T-helper 1 cell (primary cell): ENCODE measurements around the gene SNU13.
"Not testable (repeated sequence)": the region's sequence is repeated elsewhere in the genome, so short reads cannot be mapped to it uniquely, and the experiment has no call there.

Experiments
- DNase-seq, 5 donors: peaks; one replicate each; pipeline ENCODE4 v3.0.0-alpha.2; 2012 to 2020

SNU13 gene

GRCh38 chr22:41638748-41639147, 49.9 kb downstream of the SNU13 start:
- DNase-seq: no peak

DNA sequence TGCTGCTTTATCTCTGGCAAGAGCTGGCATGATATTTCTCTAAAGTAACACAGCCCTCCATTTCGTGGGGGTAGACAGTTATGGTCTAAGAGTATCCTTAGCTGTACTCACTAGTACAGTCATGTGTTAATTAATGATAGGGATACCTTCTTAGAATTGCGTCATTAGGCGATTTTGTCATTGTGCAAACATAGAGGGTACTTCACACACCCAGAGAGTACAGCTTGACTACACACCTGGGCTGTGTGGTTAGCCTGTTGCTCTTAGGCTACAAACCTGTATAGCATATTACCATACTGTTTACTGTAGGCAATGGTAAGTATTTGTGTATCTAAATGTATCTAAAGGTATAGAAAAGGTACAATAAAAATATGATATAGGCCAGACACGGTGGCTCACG, 50.5 kb downstream of the SNU13 start:
- no peak for DNase-seq

- DNase-seq: not testable (repeated sequence)
These were observed 51.0 kb downstream of the SNU13 start for GRCh38 chr22:41637623-41638022.

GRCh38 chr22:41636467-41636866, 52.2 kb downstream of the SNU13 start:
- DNase-seq: no peak

DNA sequence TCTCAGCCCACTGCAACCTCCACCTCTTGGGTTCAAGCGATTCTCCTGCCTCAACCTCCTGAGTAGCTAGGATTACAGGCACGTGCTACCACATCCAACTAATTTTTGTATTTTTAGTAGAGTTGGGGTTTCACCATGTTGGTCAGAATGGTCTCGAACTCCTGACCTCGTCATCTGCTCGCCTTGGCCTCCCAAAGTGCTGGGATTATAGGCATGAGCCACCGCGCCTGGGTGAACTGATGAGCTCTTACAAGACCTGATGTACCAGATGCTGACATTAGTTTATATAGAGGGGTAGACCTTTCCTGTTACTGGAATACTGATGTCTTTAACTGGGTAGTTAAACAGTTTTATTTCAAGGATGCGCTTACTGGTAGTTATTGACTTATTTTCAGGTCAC, 54.1 kb downstream of the SNU13 start:
- DNase-seq: not testable (repeated sequence)

- not testable (repeated sequence) for DNase-seq
These were observed 57.1 kb downstream of the SNU13 start for GRCh38 chr22:41631615-41632014.

DNA sequence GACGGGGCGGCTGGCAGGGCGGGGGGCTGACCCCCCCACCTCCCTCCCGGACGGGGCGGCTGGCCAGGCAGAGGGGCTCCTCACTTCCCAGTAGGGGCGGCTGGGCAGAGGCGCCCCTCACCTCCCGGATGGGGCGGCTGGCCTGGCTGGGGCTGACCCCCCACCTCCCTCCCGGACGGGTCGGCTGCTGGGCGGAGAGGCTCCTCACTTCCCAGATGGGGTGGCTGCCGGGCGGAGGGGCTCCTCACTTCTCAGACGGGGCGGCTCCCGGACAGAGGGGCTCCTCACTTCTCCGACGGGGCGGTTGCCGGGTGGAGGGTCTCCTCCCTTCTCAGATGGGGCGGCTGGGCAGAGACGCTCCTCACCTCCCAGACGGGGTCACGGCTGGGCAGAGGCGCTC, 57.6 kb downstream of the SNU13 start:
- not testable (repeated sequence) for DNase-seq

GRCh38 chr22:41625577-41625976, 63.1 kb downstream of the SNU13 start:
- no peak for DNase-seq
